DMS53 treated with DMSO at 0.1 percent for 48 hours (cell line): ENCODE measurements around the gene ADIPOQ.
"Not testable (repeated sequence)": the region's sequence is repeated elsewhere in the genome, so short reads cannot be mapped to it uniquely, and the experiment has no call there.

Source experiments
- DNase-seq: peaks from one replicate; lab custom pipeline; 2025; ENCODE audit not compliant: unreplicated experiment; lab: John Stamatoyannopoulos, UW

The ADIPOQ gene

GRCh38 chr3:186901135-186901734 is 58.7 kb downstream of the ADIPOQ start:
- no peak for DNase-seq

DNA sequence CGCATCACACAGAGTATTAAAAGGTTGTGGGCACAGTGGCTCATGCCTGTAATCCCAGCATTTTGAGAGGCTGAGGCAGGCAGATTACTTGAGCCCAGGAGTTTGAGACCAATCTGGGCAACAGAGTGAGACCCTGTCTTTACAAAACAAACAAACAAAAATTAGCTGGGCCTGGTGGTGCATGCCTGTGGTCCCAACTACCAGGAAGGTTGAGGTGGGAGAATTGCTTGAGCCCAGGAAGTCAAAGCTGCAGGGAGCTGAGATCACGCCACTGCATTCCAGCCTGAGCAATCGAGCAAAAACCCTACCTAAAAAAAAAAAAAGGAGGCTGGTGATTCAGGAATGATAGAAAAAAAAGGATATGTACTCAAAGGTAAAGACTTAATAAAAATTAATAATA is 59.6 kb downstream of the ADIPOQ start:
- no peak for DNase-seq

GRCh38 chr3:186902713-186903112 is 60.2 kb downstream of the ADIPOQ start:
- DNase-seq: no peak

DNA sequence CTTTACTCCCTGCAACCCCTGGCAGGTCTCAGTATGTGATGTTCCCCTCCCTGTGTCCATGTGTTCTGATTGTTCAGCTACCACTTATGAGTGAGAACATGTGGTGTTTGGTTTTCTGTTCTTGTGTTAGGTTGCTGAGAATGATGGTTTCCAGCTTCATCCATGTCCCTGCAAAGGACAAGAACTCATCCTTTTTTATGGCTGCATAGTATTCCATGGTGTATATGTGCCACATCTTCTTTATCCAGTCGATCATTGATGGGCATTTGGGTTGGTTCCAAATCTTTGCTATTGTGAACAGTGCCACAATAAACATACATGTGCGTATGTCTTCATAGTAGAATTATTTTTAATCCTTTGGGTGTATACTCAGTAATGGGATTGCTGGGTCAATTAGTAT is 61.2 kb downstream of the ADIPOQ start:
- DNase-seq: not testable (repeated sequence)

- DNase-seq: not testable (repeated sequence)
Observed at GRCh38 chr3:186907075-186907474, 64.6 kb downstream of the ADIPOQ start.
